Neural progenitor cell (in vitro differentiated cells): Measurements from ENCODE around the gene MIF. TPM values are rescaled to one million over a fixed set of nuclear protein-coding genes. Genes with fewer than 3 reads are reported as not detected.

Source experiments
- DNase-seq: peaks from one replicate; pipeline ENCODE4 v3.0.0-alpha.2; 2016; ENCODE audit warnings: low spot score
- H2AFZ ChIP-seq: fragments of 200-600 bp; sonication (generic); replicated peaks from 2 replicates; pipeline ENCODE4 v1.6.1; 2016; ENCODE audit warnings: antibody characterized with exemption
- H3F3A ChIP-seq: fragments of 200-600 bp; sonication (generic); 2 replicates; pipeline ENCODE4 v1.6.1; 2016; ENCODE audit warnings: antibody characterized with exemption, low read depth
- H3K27ac ChIP-seq: fragments of 200-600 bp; sonication (generic); 2 replicates; pipeline ENCODE4 v1.5.1; 2016; ENCODE audit warnings: mild to moderate bottlenecking
- H3K27me3 ChIP-seq: fragments of 200-600 bp; sonication (generic); 2 replicates; pipeline ENCODE4 v1.6.1; 2016; ENCODE audit warnings: mild to moderate bottlenecking, moderate library complexity
- H3K36me3 ChIP-seq: fragments of 200-600 bp; sonication (generic); 2 replicates; pipeline ENCODE4 v1.5.1; 2016
- H3K4me1 ChIP-seq: fragments of 200-600 bp; sonication (generic); 2 replicates; pipeline ENCODE4 v1.6.1; 2016; ENCODE audit warnings: mixed run types
- H3K4me2 ChIP-seq: fragments of 200-600 bp; sonication (generic); 2 replicates; pipeline ENCODE4 v1.6.1; 2016
- H3K4me3 ChIP-seq: fragments of 200-600 bp; sonication (generic); 2 replicates; pipeline ENCODE4 v1.5.1; 2016
- H3K79me2 ChIP-seq: fragments of 200-600 bp; sonication (generic); 2 replicates; pipeline ENCODE4 v1.6.1; 2016; ENCODE audit warnings: low read depth
- H3K9ac ChIP-seq: fragments of 200-600 bp; sonication (generic); 2 replicates; pipeline ENCODE4 v1.6.1; 2016
- H3K9me3 ChIP-seq: fragments of 200-600 bp; sonication (generic); 2 replicates; pipeline ENCODE4 v1.5.1; 2016; ENCODE audit warnings: low read depth
- H4K20me1 ChIP-seq: fragments of 200-600 bp; sonication (generic); 2 replicates; pipeline ENCODE4 v1.6.1; 2016; ENCODE audit warnings: low read depth
- H3K27ac Mint-ChIP-seq: 3 replicates; pipeline ENCODE4 v1.8.0; 2021; ENCODE audit warnings: mixed read lengths
- H3K27me3 Mint-ChIP-seq: 2 replicates; pipeline ENCODE4 v1.8.0; 2022; ENCODE audit warnings: low read depth, mild to moderate bottlenecking, inconsistent platforms, moderate library complexity, mixed read lengths; ENCODE audit not compliant: insufficient read depth
- H3K36me3 Mint-ChIP-seq: 3 replicates; pipeline ENCODE4 v1.8.0; 2021; ENCODE audit warnings: mixed read lengths
- H3K4me1 Mint-ChIP-seq: 3 replicates; pipeline ENCODE4 v1.8.0; 2021; ENCODE audit warnings: mixed read lengths
- H3K4me3 Mint-ChIP-seq: 3 replicates; pipeline ENCODE4 v1.8.0; 2021; ENCODE audit warnings: mild to moderate bottlenecking, moderate library complexity, mixed read lengths
- H3K9me3 Mint-ChIP-seq: 3 replicates; pipeline ENCODE4 v1.8.0; 2020; ENCODE audit warnings: mixed read lengths
- CTCF ChIP-seq: fragments of 200-600 bp; sonication (generic); IDR thresholded peaks from 2 replicates; pipeline ENCODE4 v1.5.1; 2017; ENCODE audit warnings: antibody characterized with exemption, mild to moderate bottlenecking
- EZH2 ChIP-seq: fragments of 200-600 bp; sonication (generic); IDR thresholded peaks from 2 replicates; pipeline ENCODE4 v1.6.1; 2017; ENCODE audit warnings: antibody characterized with exemption, mild to moderate bottlenecking, moderate library complexity
- EZH2phosphoT487 ChIP-seq: fragments of 200-600 bp; sonication (generic); IDR thresholded peaks from 2 replicates; pipeline ENCODE4 v1.6.1; 2017; ENCODE audit warnings: antibody characterized with exemption
- total RNA-seq: library from RNA; depleted of rRNA; stranded (reverse); fragments of >200 nt; gene quantifications from 2 replicates; pipeline ENCODE4 v1.2.3, GENCODE V29; 2015; ENCODE audit warnings: low replicate concordance

The MIF gene
- total RNA-seq, 1 donor from 2014 or later = 132 TPM

- H4K20me1 ChIP-seq = peaks cover 37% of the 10 kb centered on the region
- no peaks in the 10 kb centered on the region for H3K9me3 ChIP-seq
- H3K4me2 ChIP-seq = peak overlapping the region; percentile 80
- H2AFZ ChIP-seq = no peak overlapping the region
- H3K4me1 ChIP-seq = peaks cover 19% of the 10 kb centered on the region
- Mint-ChIP-seq H3K27ac (peak overlapping the region; percentile 91), H3K9me3 (peaks cover 5% of the 10 kb centered on the region), H3K4me1 (peaks cover 34% of the 10 kb centered on the region), H3K27me3 (peaks cover 16% of the 10 kb centered on the region), H3K36me3 (peaks cover 23% of the 10 kb centered on the region), H3K4me3 (peak overlapping the region; percentile 94)
- peak overlapping the region; percentile 25 for H3K9ac ChIP-seq
- TF ChIP-seq CTCF = peak; percentile 54
- no peak for TF ChIP-seq EZH2phosphoT487
- TF ChIP-seq EZH2 = no peak
- no peaks in the 10 kb centered on the region for H3K36me3 ChIP-seq
- peak overlapping the region; percentile 83 for H3K27ac ChIP-seq
- H3K4me3 ChIP-seq = peak overlapping the region; percentile 69
- peak; percentile 90 for DNase-seq
- H3K27me3 ChIP-seq = no peaks in the 10 kb centered on the region
- H3F3A ChIP-seq = peaks cover 58% of the 10 kb centered on the region
- peaks cover 27% of the 10 kb centered on the region for H3K79me2 ChIP-seq
Observed at GRCh38 chr22:23894710-23895598, 771 bp downstream of the MIF start.

GRCh38 chr22:23895599-23896144, 1.5 kb downstream of the MIF start:
- H2AFZ ChIP-seq = no peak overlapping the region
- H3K36me3 Mint-ChIP-seq = peaks cover 30% of the 10 kb centered on the region
- no peak overlapping the region for H3K9ac ChIP-seq
- H3K9me3 ChIP-seq = no peaks in the 10 kb centered on the region
- no peak overlapping the region for H3K27ac ChIP-seq
- H3K4me2 ChIP-seq = peak overlapping the region; percentile 80
- TF ChIP-seq CTCF (no peak), EZH2 (no peak), EZH2phosphoT487 (no peak)
- H3K4me3 ChIP-seq = peak overlapping the region; percentile 69
- peak overlapping the region; percentile 91 for H3K27ac Mint-ChIP-seq
- H3K4me1 ChIP-seq = peaks cover 19% of the 10 kb centered on the region
- peaks cover 58% of the 10 kb centered on the region for H3F3A ChIP-seq
- no peaks in the 10 kb centered on the region for H3K27me3 ChIP-seq
- H3K4me1 Mint-ChIP-seq = peaks cover 34% of the 10 kb centered on the region
- H3K4me3 Mint-ChIP-seq = peak overlapping the region; percentile 94
- H3K27me3 Mint-ChIP-seq = peaks cover 13% of the 10 kb centered on the region
- H4K20me1 ChIP-seq = peaks cover 37% of the 10 kb centered on the region
- H3K36me3 ChIP-seq = no peaks in the 10 kb centered on the region
- DNase-seq = no peak
- peaks cover 5% of the 10 kb centered on the region for H3K9me3 Mint-ChIP-seq
- peaks cover 27% of the 10 kb centered on the region for H3K79me2 ChIP-seq

- Mint-ChIP-seq H3K4me3 (peak overlapping the region; percentile 94), H3K4me1 (peaks cover 34% of the 10 kb centered on the region), H3K27me3 (peaks cover 13% of the 10 kb centered on the region), H3K9me3 (peaks cover 5% of the 10 kb centered on the region), H3K27ac (no peak overlapping the region), H3K36me3 (peaks cover 33% of the 10 kb centered on the region)
- Histone ChIP-seq H3F3A (peaks cover 58% of the 10 kb centered on the region), H3K79me2 (peaks cover 27% of the 10 kb centered on the region), H3K27ac (no peak overlapping the region), H3K4me2 (peak overlapping the region; percentile 80), H3K36me3 (no peaks in the 10 kb centered on the region), H4K20me1 (peaks cover 37% of the 10 kb centered on the region), H2AFZ (no peak overlapping the region), H3K4me1 (peaks cover 19% of the 10 kb centered on the region), H3K9me3 (no peaks in the 10 kb centered on the region), H3K4me3 (peak overlapping the region; percentile 69), H3K27me3 (no peaks in the 10 kb centered on the region), H3K9ac (no peak overlapping the region)
- TF ChIP-seq EZH2 = no peak
- TF ChIP-seq CTCF = no peak
- TF ChIP-seq EZH2phosphoT487 = no peak
- no peak for DNase-seq
Observed at GRCh38 chr22:23896166-23896522, 2.0 kb downstream of the MIF start.
